GM18505 (cell line): Measurements from ENCODE around the gene MC1R.

Experiments used
- ATAC-seq: cut with Tn5 transposase; IDR thresholded peaks from one replicate; pipeline ENCODE4 v1.9.1; 2021; ENCODE audit not compliant: unreplicated experiment
- POLR2A ChIP-seq: IDR thresholded peaks from 4 replicates; pipeline ENCODE4 v1.6.1; 2011; ENCODE audit warnings: borderline replicate concordance; ENCODE audit not compliant: insufficient read depth, insufficient read length; ENCODE audit errors: extremely low read depth

MC1R gene

GRCh38 chr16:89949121-89949742 lies 30.6 kb downstream of the MC1R start:
- no peak for TF ChIP-seq POLR2A
- ATAC-seq: no peak

GRCh38 chr16:89949756-89950155 lies 31.1 kb downstream of the MC1R start:
- no peak for TF ChIP-seq POLR2A
- no peak for ATAC-seq

GRCh38 chr16:89951509-89951908 lies 32.8 kb downstream of the MC1R start:
- ATAC-seq: no peak
- no peak for TF ChIP-seq POLR2A

GRCh38 chr16:89952049-89952448 lies 33.4 kb downstream of the MC1R start:
- no peak for ATAC-seq

GRCh38 chr16:89952551-89952950 lies 33.9 kb downstream of the MC1R start:
- TF ChIP-seq POLR2A: no peak
- no peak for ATAC-seq

More at GRCh38 chr16:89952049-89952448, 33.4 kb downstream of the MC1R start:
- no peak for TF ChIP-seq POLR2A

- TF ChIP-seq POLR2A: peak; percentile 20
- peak; percentile 45 for ATAC-seq
These were observed 35.2 kb downstream of the MC1R start for GRCh38 chr16:89953671-89954406.

- no peak for TF ChIP-seq POLR2A
- ATAC-seq: no peak
These were observed 35.8 kb downstream of the MC1R start for GRCh38 chr16:89954462-89954861.

GRCh38 chr16:89955001-89955685 lies 36.5 kb downstream of the MC1R start:
- ATAC-seq: no peak
- no peak for TF ChIP-seq POLR2A

- no peak for ATAC-seq
- no peak for TF ChIP-seq POLR2A
These were observed 38.0 kb downstream of the MC1R start for GRCh38 chr16:89956505-89957215.

GRCh38 chr16:89957216-89957785 lies 38.6 kb downstream of the MC1R start:
- no peak for TF ChIP-seq POLR2A

GRCh38 chr16:89958068-89958467 lies 39.4 kb downstream of the MC1R start:
- TF ChIP-seq POLR2A: no peak
- no peak for ATAC-seq

More at GRCh38 chr16:89957216-89957785, 38.6 kb downstream of the MC1R start:
- no peak for ATAC-seq

GRCh38 chr16:89958596-89958995 lies 39.9 kb downstream of the MC1R start:
- TF ChIP-seq POLR2A: no peak
- ATAC-seq: no peak

- no peak for ATAC-seq
- no peak for TF ChIP-seq POLR2A
These were observed 42.3 kb downstream of the MC1R start for GRCh38 chr16:89960966-89961365.
